Measurements from ENCODE around the gene SLC25A17.

GRCh38 chr22:40741116-40741515 lies 78.0 kb downstream of the SLC25A17 start:
- TF ChIP-seq, protein P1, sequence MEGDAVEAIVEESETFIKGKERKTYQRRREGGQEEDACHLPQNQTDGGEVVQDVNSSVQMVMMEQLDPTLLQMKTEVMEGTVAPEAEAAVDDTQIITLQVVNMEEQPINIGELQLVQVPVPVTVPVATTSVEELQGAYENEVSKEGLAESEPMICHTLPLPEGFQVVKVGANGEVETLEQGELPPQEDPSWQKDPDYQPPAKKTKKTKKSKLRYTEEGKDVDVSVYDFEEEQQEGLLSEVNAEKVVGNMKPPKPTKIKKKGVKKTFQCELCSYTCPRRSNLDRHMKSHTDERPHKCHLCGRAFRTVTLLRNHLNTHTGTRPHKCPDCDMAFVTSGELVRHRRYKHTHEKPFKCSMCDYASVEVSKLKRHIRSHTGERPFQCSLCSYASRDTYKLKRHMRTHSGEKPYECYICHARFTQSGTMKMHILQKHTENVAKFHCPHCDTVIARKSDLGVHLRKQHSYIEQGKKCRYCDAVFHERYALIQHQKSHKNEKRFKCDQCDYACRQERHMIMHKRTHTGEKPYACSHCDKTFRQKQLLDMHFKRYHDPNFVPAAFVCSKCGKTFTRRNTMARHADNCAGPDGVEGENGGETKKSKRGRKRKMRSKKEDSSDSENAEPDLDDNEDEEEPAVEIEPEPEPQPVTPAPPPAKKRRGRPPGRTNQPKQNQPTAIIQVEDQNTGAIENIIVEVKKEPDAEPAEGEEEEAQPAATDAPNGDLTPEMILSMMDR (IDR thresholded peaks at IDR 0.05): no peak
- no peak for TF ChIP-seq POLR2A (IDR thresholded peaks at IDR 0.05)
